Hepatocyte (in vitro differentiated cells): ENCODE measurements around the gene RND3. TPM values are rescaled to one million over a fixed set of nuclear protein-coding genes. Genes with fewer than 3 reads are reported as not detected.

Experiments used
- DNase-seq: peaks from one replicate; pipeline ENCODE4 v3.0.0-alpha.2; 2016; ENCODE audit warnings: low spot score
- H2AFZ ChIP-seq: fragments of 200-600 bp; sonication (generic); 2 replicates; pipeline ENCODE4 v1.6.0; 2016; ENCODE audit warnings: antibody characterized with exemption, mild to moderate bottlenecking
- H3K27ac ChIP-seq: fragments of 200-600 bp; sonication (generic); 2 replicates; pipeline ENCODE4 v1.5.1; 2016; ENCODE audit warnings: mild to moderate bottlenecking
- H3K27me3 ChIP-seq: fragments of 200-600 bp; sonication (generic); 2 replicates; pipeline ENCODE4 v1.6.1; 2016
- H3K36me3 ChIP-seq: fragments of 200-600 bp; sonication (generic); replicated peaks from 2 replicates; pipeline ENCODE4 v1.5.1; 2016; ENCODE audit warnings: low read depth; ENCODE audit not compliant: insufficient read depth
- H3K4me1 ChIP-seq: fragments of 200-600 bp; sonication (generic); 2 replicates; pipeline ENCODE4 v1.5.1; 2016; ENCODE audit warnings: mild to moderate bottlenecking, moderate library complexity; ENCODE audit not compliant: insufficient read depth
- H3K4me2 ChIP-seq: fragments of 200-600 bp; sonication (generic); 2 replicates; pipeline ENCODE4 v1.6.0; 2016
- H3K4me3 ChIP-seq: fragments of 200-600 bp; sonication (generic); 2 replicates; pipeline ENCODE4 v1.5.1; 2016; ENCODE audit warnings: mild to moderate bottlenecking
- H3K79me2 ChIP-seq: fragments of 200-600 bp; sonication (generic); 2 replicates; pipeline ENCODE4 v1.6.0; 2017; ENCODE audit warnings: mild to moderate bottlenecking
- H3K9me2 ChIP-seq: fragments of 200-600 bp; sonication (generic); replicated peaks from 2 replicates; pipeline ENCODE4 v1.6.0; 2017; ENCODE audit warnings: mild to moderate bottlenecking; ENCODE audit not compliant: insufficient read depth
- H3K9me3 ChIP-seq: fragments of 200-600 bp; sonication (generic); 2 replicates; pipeline ENCODE4 v1.5.1; 2016; ENCODE audit warnings: low read depth, mild to moderate bottlenecking
- H4K20me1 ChIP-seq: fragments of 200-600 bp; sonication (generic); 2 replicates; pipeline ENCODE4 v1.6.0; 2016; ENCODE audit warnings: mild to moderate bottlenecking; ENCODE audit not compliant: insufficient read depth, poor library complexity, severe bottlenecking
- CTCF ChIP-seq: fragments of 200-600 bp; sonication (generic); IDR thresholded peaks from 2 replicates; pipeline ENCODE4 v1.5.1; 2016; ENCODE audit warnings: antibody characterized with exemption, mild to moderate bottlenecking; ENCODE audit not compliant: poor library complexity
- EZH2 ChIP-seq: fragments of 200-600 bp; sonication (generic); IDR thresholded peaks from 2 replicates; pipeline ENCODE4 v1.6.1; 2016; ENCODE audit warnings: antibody characterized with exemption, mild to moderate bottlenecking, borderline replicate concordance
- EZH2phosphoT487 ChIP-seq: fragments of 200-600 bp; sonication (generic); IDR thresholded peaks from one replicate; pipeline ENCODE4 v1.6.1; 2018; ENCODE audit warnings: antibody characterized with exemption, mild to moderate bottlenecking, low read depth, moderate library complexity; ENCODE audit not compliant: unreplicated experiment, severe bottlenecking
- WGBS: methylation state at CpG from one replicate; pipeline ENCODE4 v1.1.6; 2016; ENCODE audit warnings: low lambda C conversion rate; ENCODE audit errors: missing lambda C conversion rate; 5-methylcytosine and 5-hydroxymethylcytosine counted together
- polyA plus RNA-seq: library from polyadenylated mRNA; unstranded; fragments of >200 nt; fragmentation: Nextera tagmentation; extraction: Ambion mirVana; gene quantifications from 2 replicates; pipeline ENCODE4 v1.2.1, GENCODE V29; 2016
- total RNA-seq: library from RNA; depleted of rRNA; stranded (reverse); fragments of >200 nt; gene quantifications from 2 replicates; pipeline ENCODE4 v1.2.3, GENCODE V29; 2014

Gene RND3
- total and polyA plus RNA-seq, 2 experiments from 2014 or later, result 118 to 135 TPM

DNA sequence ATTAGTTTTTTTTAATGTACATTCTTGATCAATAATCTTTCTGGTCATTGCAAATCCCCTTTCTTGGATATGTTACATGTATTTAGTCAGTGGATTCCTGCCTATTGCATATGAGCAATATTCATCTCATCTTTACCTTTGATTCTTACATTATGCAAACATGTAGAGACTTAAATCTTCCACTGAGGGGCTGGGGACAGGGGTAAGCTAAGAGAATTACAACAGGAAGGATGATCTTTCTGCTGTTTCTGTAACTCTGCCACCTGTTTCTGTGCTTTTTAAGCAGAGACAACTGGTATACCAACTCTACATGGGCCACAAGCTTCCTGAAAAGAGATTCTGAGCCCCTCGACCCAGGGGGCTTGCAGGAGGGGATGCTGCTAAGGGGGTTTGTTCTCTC lies 68.6 kb downstream of the RND3 start:
- H2AFZ ChIP-seq, result no peak overlapping the region
- H3K27me3 ChIP-seq, result no peaks in the 10 kb centered on the region
- H3K27ac ChIP-seq, result no peak overlapping the region
- no peaks in the 10 kb centered on the region for H3K79me2 ChIP-seq
- no peak for DNase-seq
- TF ChIP-seq CTCF (no peak), EZH2phosphoT487 (no peak), EZH2 (no peak)
- H3K9me3 ChIP-seq, result no peaks in the 10 kb centered on the region
- H4K20me1 ChIP-seq, result no peaks in the 10 kb centered on the region
- peaks cover 8% of the 10 kb centered on the region for H3K4me1 ChIP-seq
- no peak overlapping the region for H3K4me3 ChIP-seq
- H3K9me2 ChIP-seq, result no peaks in the 10 kb centered on the region
- WGBS, result 82% methylated on average over 1 of the region's 1 CpG
- H3K36me3 ChIP-seq, result no peaks in the 10 kb centered on the region
- no peak overlapping the region for H3K4me2 ChIP-seq
